Measurements from ENCODE around the gene RELL1.

Gene RELL1

GRCh38 chr4:37635155-37635554 lies 51.0 kb downstream of the RELL1 start:
- no peak for DNase-seq (ENCODE audit: low spot score)

DNA sequence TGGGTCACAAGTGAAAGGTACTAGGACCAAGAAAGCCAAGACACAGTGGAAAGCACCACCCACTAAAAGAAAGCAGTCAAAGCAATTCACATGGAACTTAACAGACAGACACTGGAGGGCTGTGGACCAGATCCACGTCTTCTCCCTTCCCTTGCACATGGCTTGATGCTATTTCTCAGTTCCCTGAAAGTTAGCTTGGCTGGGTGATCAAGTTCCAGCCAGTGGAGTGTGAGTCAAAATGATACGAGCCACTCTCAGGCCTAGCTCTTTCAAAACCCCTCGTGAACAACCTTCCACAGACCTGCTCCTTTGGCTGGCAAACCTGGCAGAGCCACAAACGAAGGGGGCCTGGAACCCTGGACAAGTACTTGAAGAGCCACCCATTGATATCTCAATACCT lies 52.0 kb downstream of the RELL1 start:
- DNase-seq (ENCODE audit: low spot score), result no peak

DNA sequence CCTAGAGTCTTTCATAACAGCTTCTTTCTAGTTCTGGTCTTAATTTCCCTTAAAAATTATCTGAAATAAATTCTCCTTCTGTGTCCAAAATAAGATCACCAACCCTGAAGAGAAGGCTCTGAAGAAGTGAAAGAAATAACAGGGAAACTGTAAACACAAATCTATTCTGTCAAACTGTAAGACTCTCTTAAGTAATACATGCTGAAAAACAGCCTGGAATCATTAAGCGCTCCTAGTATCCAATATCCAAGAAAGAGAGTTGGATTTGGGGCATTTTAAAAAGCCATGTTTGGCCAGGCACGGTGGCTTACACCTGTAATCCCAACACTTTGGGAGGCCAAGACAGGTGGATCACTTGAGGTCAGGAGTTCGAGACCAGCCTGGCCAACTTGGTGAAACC lies 53.3 kb downstream of the RELL1 start:
- DNase-seq (ENCODE audit: low spot score), result no peak

GRCh38 chr4:37631551-37631950 lies 54.6 kb downstream of the RELL1 start:
- no peak for DNase-seq (ENCODE audit: low spot score)

DNA sequence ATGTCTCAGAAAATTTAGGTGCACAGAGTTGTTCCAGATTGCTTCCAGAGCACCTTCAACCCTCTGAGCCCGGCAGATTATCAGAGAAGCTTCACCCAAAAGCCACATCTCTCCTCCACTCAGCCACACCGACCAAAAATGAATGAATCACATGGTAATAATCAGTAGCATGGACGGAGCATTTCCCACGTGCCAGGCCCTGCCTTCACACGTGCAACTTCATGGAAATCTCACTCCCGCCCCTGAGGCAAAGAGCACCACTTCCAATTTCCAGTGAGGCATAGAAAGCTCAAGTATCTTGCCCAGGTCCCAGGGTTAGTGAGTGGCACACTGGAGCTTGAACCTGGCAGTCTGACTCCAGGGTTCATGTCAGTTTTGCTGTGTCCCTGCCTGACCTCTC lies 56.5 kb downstream of the RELL1 start:
- DNase-seq (ENCODE audit: low spot score), result no peak

DNA sequence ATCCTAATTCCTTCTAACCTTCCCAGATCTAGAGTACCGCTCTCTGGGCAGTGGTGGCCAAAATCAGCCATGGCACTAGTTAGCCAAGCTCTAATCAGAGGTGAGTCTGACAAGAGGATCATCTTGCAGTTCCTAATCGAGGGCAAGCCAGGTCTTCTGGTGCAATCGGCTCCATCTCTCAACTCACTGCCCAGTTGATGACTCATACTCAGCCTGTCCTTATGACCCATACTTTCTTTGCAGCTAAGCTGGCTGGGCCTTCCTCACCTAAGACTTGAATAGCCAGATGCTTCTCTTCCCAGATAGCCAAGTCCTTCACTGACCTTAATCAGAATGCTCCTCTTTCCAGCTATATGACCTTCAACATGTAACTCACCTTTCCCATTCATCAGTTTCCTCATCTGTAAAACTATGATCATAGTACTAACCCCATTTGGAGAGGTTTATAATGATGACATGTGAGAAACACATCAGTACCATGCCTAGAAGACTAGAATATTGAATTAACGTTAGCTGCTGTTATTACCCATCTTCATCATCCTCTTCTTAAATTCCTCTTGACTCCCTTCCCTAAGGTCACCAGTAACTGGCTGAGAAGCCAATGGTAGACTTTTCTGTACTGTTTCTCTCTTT lies 57.1 kb downstream of the RELL1 start:
- DNase-seq (ENCODE audit: low spot score), result no peak

- DNase-seq (ENCODE audit: low spot score), result no peak
These were observed 58.9 kb downstream of the RELL1 start for GRCh38 chr4:37627263-37627662.

- no peak for DNase-seq (ENCODE audit: low spot score)
These were observed 60.7 kb downstream of the RELL1 start for GRCh38 chr4:37625499-37625898.

GRCh38 chr4:37623940-37624339 lies 62.2 kb downstream of the RELL1 start:
- DNase-seq (ENCODE audit: low spot score), result no peak

GRCh38 chr4:37623125-37623524 lies 63.1 kb downstream of the RELL1 start:
- no peak for DNase-seq (ENCODE audit: low spot score)

DNA sequence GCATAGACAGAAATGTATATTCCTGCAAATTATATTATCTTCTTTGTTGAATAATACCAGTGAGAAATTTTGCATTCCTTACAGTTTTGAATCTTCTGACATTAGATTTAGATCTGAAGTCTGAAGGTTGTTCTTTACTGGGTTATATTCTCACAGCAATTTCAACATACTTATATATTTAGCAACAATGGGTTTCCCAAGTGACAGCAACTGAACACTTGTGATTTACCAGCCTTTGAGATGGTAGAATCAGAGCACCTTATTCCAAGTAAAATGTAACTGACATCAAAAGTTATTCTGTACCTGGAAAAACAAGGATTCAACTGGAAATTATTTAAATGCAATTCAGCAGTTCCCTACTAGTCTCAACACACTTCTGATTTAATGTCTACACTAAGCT lies 66.0 kb downstream of the RELL1 start:
- no peak for DNase-seq (ENCODE audit: low spot score)

GRCh38 chr4:37615720-37616063 lies 70.5 kb downstream of the RELL1 start:
- no peak for DNase-seq (ENCODE audit: low spot score)

- DNase-seq (ENCODE audit: low spot score), result no peak
These were observed 71.0 kb downstream of the RELL1 start for GRCh38 chr4:37615059-37615719.

DNA sequence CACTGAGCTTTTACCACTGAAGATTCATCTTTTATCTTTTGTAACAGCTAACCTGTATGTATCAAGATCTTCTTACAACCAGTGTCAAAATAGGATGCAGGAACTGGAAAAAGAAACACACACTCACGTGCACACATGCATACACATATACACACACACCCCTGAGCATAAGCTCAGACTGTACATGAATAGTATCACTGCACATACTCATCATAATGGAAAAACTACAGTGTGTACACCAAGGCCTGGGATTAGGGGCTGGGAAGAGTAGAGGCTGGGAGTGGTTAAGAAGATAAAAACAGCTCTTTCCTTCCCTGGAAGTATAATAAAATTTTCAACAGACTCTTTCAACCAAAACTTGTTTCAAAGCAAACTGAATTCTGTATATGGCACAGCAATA lies 73.4 kb downstream of the RELL1 start:
- DNase-seq (ENCODE audit: low spot score), result no peak

DNA sequence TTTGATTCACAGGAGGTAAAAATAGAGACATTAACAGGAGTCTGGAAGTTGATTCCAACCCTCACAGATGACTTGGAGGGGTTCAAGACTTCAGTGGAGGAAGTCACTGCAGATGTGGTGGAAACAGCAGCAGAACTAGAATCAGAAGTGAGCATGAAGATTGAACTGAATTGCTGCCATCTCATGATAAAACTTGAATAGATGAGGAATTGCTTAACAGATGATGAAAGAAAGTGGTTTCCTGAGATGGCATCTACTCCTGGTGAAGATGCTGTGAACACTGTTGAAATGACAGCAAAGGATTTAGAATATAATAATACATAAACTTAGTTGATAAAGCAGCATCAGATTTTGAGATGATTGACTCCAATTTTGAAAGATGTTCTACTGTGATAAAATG lies 76.5 kb downstream of the RELL1 start:
- no peak for DNase-seq (ENCODE audit: low spot score)

DNA sequence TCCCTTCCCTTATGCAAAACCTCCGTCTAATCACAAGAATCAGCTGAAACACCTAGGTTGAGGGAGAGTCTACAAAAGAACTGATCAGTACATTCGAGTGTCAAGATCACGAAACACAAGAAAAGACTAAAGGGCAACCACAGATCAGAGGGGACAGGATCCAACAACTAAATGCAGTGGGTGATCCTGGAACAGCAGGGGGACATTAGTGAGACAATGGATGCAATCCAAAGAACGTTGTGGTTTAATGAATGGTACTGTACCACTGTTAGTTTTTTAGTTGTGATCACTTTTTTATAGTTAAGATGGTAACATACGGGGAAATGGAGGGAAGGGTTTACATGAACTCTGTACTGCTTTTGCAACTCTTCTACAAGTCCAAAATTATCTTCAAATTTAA lies 79.2 kb downstream of the RELL1 start:
- no peak for DNase-seq (ENCODE audit: low spot score)

GRCh38 chr4:37605843-37606565 lies 80.2 kb downstream of the RELL1 start:
- no peak for DNase-seq (ENCODE audit: low spot score)

DNA sequence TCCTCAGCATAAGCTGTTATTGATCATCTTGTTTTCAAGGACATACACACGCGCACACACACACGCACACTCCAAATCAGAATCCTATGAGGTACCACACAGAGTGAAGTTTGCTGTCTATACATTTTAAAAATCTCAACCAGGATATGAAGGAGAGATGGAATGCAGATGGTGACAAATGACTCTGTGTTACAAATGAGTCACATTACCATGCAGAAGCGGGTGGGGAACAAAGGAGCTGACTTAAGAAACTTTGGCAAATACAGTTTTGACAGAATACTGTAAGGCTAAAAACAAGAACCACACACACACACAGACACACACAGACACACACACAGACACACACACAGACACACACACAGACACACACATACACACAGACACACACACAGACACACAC lies 81.7 kb downstream of the RELL1 start:
- DNase-seq (ENCODE audit: low spot score), result no peak

DNA sequence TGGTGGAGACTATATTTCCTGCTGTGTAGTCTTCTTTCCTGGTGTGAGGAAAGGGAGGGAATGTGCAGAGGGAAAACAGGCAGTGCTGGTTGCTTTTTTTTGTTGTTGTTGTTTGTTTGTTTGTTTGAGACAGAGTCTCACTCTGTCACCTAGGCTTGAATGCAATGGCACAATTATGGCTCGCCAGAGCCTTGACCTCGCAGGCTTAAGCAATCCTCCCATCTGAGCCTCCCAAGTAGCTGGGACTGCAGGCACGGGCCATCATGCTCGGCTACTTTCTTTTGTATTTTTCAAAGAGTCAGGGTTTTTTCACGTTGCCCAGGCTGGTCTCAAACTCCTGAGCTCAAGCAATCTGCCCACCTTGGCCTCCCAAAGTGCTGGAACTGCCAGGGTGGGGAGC lies 82.5 kb downstream of the RELL1 start:
- DNase-seq (ENCODE audit: low spot score), result no peak

DNA sequence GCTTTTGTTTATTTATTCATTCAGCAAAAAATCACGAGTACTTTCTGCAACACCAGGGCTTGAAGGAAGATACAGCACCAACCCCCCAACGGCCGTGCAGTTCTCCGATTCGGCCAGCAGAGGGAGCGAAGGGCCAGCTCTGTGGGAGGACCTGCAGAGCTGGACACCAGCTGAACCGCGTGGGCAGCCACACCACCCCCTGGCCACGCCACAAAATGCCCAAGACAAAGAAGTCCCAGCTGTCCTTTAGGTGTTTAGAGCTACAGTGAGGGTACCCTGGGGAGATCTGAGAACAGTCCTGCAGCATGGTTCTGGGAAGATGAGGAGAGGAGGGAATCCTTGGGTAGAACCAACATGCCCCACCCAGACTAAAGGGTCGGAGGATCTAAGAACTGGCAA lies 83.1 kb downstream of the RELL1 start:
- peak; percentile 83 for DNase-seq (ENCODE audit: low spot score)

DNA sequence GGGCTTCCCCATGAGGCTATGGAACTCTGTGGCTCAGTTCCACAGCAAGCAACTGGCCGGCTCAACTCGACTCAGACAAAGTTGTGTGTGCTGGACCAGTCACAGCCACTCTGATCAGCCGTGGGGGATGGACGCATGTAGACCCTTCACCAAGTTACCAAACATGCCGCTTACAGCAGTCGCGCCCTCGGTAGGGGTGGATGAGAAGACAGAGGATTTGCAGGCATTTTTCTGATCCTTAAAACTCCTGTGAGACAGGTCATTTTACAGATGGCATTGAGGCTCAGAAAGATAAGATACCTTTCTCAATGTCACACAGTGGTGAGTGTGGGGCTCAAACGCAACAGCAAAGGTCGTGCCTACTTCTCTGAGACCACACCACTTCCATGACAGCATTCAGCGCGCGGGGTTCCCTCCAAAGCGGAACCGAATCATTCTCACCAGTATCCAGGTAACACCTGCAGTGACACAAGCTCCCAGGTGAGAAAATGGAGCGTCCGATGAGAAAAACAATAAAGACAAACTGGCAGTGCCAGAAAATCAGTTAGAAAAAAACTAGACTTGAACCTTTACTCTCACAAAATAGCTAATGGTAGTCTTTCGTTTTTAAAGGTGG lies 83.6 kb downstream of the RELL1 start:
- no peak for DNase-seq (ENCODE audit: low spot score)

DNA sequence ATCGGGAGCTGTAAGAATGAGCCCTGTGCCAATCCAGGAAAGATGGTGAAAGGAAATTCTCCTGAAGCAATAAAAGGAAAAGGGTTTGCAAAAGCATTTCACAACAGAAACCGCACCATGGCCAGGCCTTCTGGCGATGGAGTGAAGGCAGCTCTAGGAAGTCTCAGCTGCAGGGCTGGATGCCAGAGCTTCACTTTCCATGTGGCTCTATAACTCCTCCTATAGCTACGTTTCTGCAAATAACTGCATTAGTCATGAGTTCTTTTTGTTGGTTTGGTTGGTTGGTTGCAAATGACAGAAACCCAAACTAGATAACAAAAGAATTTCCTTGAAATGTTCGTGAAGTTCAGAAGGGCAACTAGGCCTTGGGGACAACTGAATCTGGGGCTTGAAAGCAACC lies 84.6 kb downstream of the RELL1 start:
- DNase-seq (ENCODE audit: low spot score), result no peak

DNA sequence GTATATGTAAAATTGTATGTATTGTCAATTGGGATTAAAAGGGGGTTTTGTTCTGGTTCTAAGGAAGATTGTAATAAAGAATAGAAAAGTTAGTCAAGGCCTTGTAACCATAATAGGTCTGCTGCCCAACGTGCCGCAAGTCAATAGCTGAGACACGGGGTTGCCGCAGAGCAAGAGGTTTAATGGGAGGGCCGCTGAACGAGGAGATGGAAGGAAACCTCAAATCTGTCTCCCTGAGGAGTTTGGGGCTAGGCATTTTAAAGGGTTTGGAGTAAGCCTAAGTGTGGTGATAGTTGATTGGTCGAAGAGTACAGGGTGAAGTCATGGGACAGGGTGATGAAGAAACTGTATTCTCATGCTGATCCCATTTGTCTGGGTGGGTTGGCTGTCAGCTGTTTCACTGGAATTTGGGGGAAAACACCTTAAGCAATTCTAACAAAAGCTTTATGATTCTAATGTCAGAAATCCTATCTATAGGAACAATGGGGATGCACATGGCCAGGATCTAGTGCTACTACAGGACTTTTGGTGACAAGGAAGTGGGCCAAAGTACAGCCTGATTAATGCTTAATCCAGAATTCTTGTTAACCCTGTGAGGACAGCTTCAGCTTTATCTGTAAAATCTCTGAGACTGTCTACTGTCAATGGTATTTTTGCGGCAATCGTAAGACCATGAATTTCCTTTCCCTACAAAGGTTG lies 86.9 kb downstream of the RELL1 start:
- no peak for DNase-seq (ENCODE audit: low spot score)
